ENCODE measurements around the gene DNAJC5. TPM values are rescaled to one million over a fixed set of nuclear protein-coding genes. Genes with fewer than 3 reads are reported as not detected.
A peak's percentile ranks its signal among the peaks of the same experiment; 100 is the strongest.

The DNAJC5 gene
- total RNA-seq, 2 experiments from 2014 or later = 19.4 to 19.5 TPM

DNA sequence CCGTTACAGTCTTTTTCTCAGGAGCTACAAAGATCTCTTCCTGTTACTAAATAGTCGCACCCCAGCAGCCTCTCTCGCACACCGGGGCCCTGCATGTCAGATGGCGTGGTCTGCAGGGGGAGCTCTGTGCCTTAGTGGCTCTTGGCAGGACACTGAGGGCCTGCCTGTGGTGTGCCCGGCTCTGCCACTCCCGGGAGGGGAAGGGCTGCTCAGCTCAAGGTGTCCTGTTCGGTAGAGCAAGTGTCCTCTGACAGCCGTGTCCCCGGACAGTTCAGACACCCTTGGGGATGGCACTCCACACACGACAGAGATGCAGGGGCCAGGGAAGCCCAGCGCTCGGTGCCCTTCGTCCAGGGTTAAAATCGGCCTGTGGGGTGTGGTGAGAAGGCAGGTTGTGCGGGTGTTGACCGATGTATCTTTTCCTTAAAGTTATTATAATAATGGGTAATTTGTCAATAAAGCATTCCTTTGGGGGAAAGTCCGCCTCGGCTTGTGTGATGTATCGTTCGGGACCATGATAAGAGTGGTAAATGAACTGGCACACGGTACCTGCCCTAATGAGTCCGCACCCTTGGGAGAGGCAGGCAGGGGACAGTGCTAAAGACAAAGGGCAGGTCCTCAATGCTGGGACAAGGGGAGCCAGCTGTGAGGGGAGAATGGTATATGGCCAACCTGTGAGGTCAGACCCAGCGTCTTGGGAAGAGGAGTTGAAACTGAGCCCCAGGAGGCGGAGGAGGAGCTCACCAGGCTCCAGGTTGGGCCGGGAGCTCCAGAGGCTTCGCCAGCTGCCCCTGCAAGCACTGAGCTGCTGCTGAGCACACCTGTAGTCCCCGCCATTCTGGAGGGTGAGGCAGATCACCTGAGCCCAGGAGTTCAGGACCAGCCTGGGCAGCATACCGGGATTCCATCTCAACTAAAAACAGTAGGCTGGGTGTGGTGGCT, 3.6 kb upstream of the DNAJC5 start:
- CTCF ChIA-PET = interaction anchor here (0.6 kb wide), 1 partner anchor 15 kb away, joined by 3 read pairs; no protein-coding TSS in a partner anchor
- no peaks in the 10 kb centered on the region for H3K27me3 Mint-ChIP-seq (ENCODE audit: low read depth)
- no peak for DNase-seq
- intact Hi-C loops (cut with micrococcal nuclease) = no loop called here
- H3K27ac Mint-ChIP-seq = no peak overlapping the region
- peaks cover 10% of the 10 kb centered on the region for H3K36me3 Mint-ChIP-seq (ENCODE audit: low read depth)
- H3K4me1 Mint-ChIP-seq (ENCODE audit: low read depth) = peaks cover 14% of the 10 kb centered on the region
- H3K9me3 Mint-ChIP-seq = no peaks in the 10 kb centered on the region
- no peak overlapping the region for H3K4me3 Mint-ChIP-seq

DNA sequence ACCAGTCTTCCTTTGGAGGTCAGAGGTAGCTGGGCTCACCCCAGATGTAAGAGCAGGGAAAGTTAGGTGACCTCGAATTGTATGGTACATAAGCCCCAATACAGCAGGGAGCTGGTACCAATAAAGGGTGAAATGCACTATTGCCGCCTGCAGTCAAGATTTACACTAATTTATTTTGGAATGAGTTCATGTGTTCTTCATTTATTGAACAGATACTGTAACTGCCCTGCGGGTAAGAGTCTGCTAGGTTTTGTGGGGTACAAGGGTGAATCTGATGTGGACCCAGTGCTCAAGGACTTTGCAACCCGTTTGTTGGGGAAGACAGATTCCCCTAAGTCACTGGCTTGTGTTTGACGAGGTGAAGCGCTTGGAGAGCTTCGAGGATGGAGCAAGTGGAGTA, 2.5 kb upstream of the DNAJC5 start:
- Mint-ChIP-seq H3K4me3 (no peak overlapping the region), H3K9me3 (no peaks in the 10 kb centered on the region), H3K27me3 (ENCODE audit: low read depth) (no peaks in the 10 kb centered on the region), H3K27ac (no peak overlapping the region), H3K4me1 (ENCODE audit: low read depth) (peaks cover 21% of the 10 kb centered on the region), H3K36me3 (ENCODE audit: low read depth) (peaks cover 14% of the 10 kb centered on the region)
- DNase-seq = no peak
- intact Hi-C loops (cut with micrococcal nuclease) = no loop called here
- CTCF ChIA-PET = no interaction called here

GRCh38 chr20:63893999-63894357, 948 bp upstream of the DNAJC5 start:
- DNase-seq = no peak
- Mint-ChIP-seq H3K9me3 (no peaks in the 10 kb centered on the region), H3K27ac (peak overlapping the region; percentile 28), H3K27me3 (ENCODE audit: low read depth) (no peaks in the 10 kb centered on the region), H3K36me3 (ENCODE audit: low read depth) (peaks cover 14% of the 10 kb centered on the region), H3K4me3 (peak overlapping the region; percentile 51), H3K4me1 (ENCODE audit: low read depth) (peaks cover 37% of the 10 kb centered on the region)
- intact Hi-C loops (cut with micrococcal nuclease) = loop anchor here (1.0 to 2.0 kb wide), 3 partner anchors 21 to 63 kb away; partner anchors contain the start of genes TPD52L2 and UCKL1
- CTCF ChIA-PET = interaction anchor here (0.9 kb wide), 1 partner anchor 356 kb away, joined by 3 read pairs; no protein-coding TSS in a partner anchor

DNA sequence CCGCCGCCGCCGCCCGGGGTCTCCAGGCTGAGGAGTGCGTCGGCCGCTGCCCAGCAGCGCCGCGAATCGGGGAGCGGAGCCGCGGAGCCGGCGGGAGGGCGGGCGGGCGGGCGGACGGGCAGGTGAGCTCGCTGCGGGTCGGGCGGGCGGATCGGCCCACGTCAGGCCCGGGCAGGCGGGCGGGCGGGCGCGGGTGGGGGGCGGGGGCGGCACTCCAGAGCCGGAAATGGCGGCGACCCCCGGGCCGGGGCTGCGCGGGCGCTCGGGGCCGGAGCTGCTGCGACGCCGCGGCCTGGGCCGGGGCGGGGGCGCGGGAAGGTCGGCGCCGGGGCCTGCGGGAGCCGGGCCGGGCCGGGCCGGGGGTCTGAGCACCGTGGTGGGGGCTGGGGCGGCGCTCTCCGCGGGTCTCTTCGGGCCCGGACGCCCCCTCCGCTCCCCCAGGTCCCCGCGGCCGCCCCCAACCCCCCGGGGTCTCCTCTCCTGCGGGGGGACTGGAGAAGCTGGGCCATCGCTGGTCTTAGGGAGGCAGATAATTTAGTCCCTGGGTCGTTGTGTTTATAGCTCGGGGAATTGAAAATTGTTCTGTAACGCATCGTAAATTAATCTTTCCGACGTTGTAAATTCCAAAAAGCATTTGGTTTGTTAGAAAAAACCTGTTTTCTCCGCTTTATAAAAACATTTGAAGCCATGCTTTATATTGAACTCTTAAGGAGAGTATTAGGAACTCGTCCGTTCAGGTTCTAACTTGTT, 451 bp downstream of the DNAJC5 start:
- peaks cover 41% of the 10 kb centered on the region for H3K4me1 Mint-ChIP-seq (ENCODE audit: low read depth)
- CTCF ChIA-PET = interaction anchor here (0.9 to 1.6 kb wide), 5 partner anchors 20 to 85 kb away, joined by 3 to 8 read pairs (median 4); partner anchors contain the start of gene TPD52L2
- H3K9me3 Mint-ChIP-seq = no peaks in the 10 kb centered on the region
- no peaks in the 10 kb centered on the region for H3K27me3 Mint-ChIP-seq (ENCODE audit: low read depth)
- H3K27ac Mint-ChIP-seq = peak overlapping the region; percentile 93
- DNase-seq = no peak
- peak overlapping the region; percentile 95 for H3K4me3 Mint-ChIP-seq
- intact Hi-C loops (cut with micrococcal nuclease) = loop anchor here (2.0 to 5.0 kb wide), 3 partner anchors 23 to 258 kb away; partner anchors contain the start of gene UCKL1
- peaks cover 9% of the 10 kb centered on the region for H3K36me3 Mint-ChIP-seq (ENCODE audit: low read depth)

DNA sequence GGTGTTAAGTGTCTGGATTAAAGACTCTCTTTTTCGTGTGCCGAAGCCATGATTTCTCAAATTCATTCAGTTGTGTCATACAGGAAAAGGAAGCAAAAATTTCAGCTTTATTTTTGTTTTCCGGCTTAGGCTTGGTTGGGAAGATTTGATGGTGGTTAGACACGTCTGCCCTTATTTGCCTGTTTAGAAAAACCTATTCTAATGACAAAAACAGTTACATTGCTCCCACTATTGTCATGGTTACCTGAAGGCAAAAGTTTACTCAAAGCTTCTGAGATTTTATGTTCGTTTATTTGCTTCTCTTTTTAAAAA, 982 bp downstream of the DNAJC5 start:
- H3K27me3 Mint-ChIP-seq (ENCODE audit: low read depth) = no peaks in the 10 kb centered on the region

GRCh38 chr20:63896264-63897105, 1.6 kb downstream of the DNAJC5 start:
- peaks cover 51% of the 10 kb centered on the region for H3K4me1 Mint-ChIP-seq (ENCODE audit: low read depth)
- no peaks in the 10 kb centered on the region for H3K27me3 Mint-ChIP-seq (ENCODE audit: low read depth)
- H3K4me3 Mint-ChIP-seq = peak overlapping the region; percentile 95
- CTCF ChIA-PET = interaction anchor here (1.0 to 1.7 kb wide), 5 partner anchors 31 to 84 kb away, joined by 3 to 8 read pairs (median 4); partner anchors contain the start of gene TPD52L2
- peak overlapping the region; percentile 93 for H3K27ac Mint-ChIP-seq
- peaks cover 11% of the 10 kb centered on the region for H3K36me3 Mint-ChIP-seq (ENCODE audit: low read depth)
- H3K9me3 Mint-ChIP-seq = no peaks in the 10 kb centered on the region
- intact Hi-C loops (cut with micrococcal nuclease) = loop anchor here (1.0 to 5.0 kb wide), 2 partner anchors 84 to 259 kb away; no protein-coding TSS in a partner anchor
- DNase-seq = peak; percentile 57

More for the DNA sequence above, 982 bp downstream of the DNAJC5 start:
- intact Hi-C loops (cut with micrococcal nuclease) = loop anchor here (1.0 to 5.0 kb wide), 4 partner anchors 23 to 259 kb away; partner anchors contain the start of gene UCKL1
- H3K27ac Mint-ChIP-seq = peak overlapping the region; percentile 93
- no peaks in the 10 kb centered on the region for H3K9me3 Mint-ChIP-seq
- H3K36me3 Mint-ChIP-seq (ENCODE audit: low read depth) = peaks cover 9% of the 10 kb centered on the region
- H3K4me1 Mint-ChIP-seq (ENCODE audit: low read depth) = peaks cover 45% of the 10 kb centered on the region
- peak overlapping the region; percentile 95 for H3K4me3 Mint-ChIP-seq
- CTCF ChIA-PET = interaction anchor here (0.9 to 1.6 kb wide), 5 partner anchors 19 to 84 kb away, joined by 3 to 8 read pairs (median 4); partner anchors contain the start of gene TPD52L2
- no peak for DNase-seq

DNA sequence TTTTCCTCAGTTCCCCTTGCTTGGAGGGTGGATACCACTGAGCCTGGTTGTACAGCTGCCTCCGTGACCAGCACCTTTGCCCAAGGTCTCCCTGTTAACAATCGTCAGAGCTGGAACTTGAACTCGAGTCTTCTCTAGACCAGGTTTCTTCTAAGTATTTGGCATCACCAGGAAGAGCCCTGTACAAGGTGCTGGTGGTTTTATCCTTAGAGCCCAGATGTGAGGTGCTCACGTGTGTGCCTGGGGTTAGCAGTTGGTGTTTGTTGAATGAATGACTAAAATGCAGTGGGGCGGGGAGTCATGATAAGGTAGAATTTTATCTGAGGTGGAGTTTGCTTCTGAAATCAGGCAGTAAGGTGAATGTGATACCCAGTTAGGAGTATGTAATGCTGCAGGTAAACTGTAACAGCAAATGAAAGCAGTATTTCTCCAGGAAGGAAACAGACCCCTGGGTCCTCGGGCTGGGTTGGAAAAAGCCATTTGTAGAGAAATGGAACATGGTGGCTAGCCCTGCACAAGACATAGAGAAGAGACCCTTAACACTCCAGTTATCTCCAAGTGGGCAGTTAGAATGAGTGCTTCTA, 3.1 kb downstream of the DNAJC5 start:
- Mint-ChIP-seq H3K27me3 (ENCODE audit: low read depth) (no peaks in the 10 kb centered on the region), H3K4me3 (no peak overlapping the region), H3K36me3 (ENCODE audit: low read depth) (peaks cover 13% of the 10 kb centered on the region), H3K4me1 (ENCODE audit: low read depth) (peaks cover 61% of the 10 kb centered on the region), H3K27ac (peak overlapping the region; percentile 14), H3K9me3 (no peaks in the 10 kb centered on the region)
- intact Hi-C loops (cut with micrococcal nuclease) = loop anchor here (5.0 kb wide), 1 partner anchor 261 kb away; no protein-coding TSS in a partner anchor
- DNase-seq = no peak
- CTCF ChIA-PET = interaction anchor here (0.5 to 1.7 kb wide), 2 partner anchors 17 to 76 kb away, joined by 4 to 5 read pairs; no protein-coding TSS in a partner anchor

- Mint-ChIP-seq H3K27me3 (ENCODE audit: low read depth) (no peaks in the 10 kb centered on the region), H3K9me3 (no peaks in the 10 kb centered on the region), H3K36me3 (ENCODE audit: low read depth) (peaks cover 13% of the 10 kb centered on the region), H3K27ac (peak overlapping the region; percentile 47), H3K4me1 (ENCODE audit: low read depth) (peaks cover 66% of the 10 kb centered on the region), H3K4me3 (no peak overlapping the region)
- peak; percentile 61 for DNase-seq
- intact Hi-C loops (cut with micrococcal nuclease) = loop anchor here (5.0 kb wide), 1 partner anchor 262 kb away; no protein-coding TSS in a partner anchor
- CTCF ChIA-PET = no interaction called here
Measured at GRCh38 chr20:63898882-63899558, 4.1 kb downstream of the DNAJC5 start.

- intact Hi-C loops (cut with micrococcal nuclease) = no loop called here
- Mint-ChIP-seq H3K36me3 (ENCODE audit: low read depth) (peaks cover 13% of the 10 kb centered on the region), H3K4me1 (ENCODE audit: low read depth) (peaks cover 72% of the 10 kb centered on the region), H3K4me3 (no peak overlapping the region), H3K27me3 (ENCODE audit: low read depth) (no peaks in the 10 kb centered on the region), H3K27ac (peak overlapping the region; percentile 24), H3K9me3 (no peaks in the 10 kb centered on the region)
- no peak for DNase-seq
- CTCF ChIA-PET = no interaction called here
Measured at GRCh38 chr20:63900413-63900812, 5.5 kb downstream of the DNAJC5 start.

DNA sequence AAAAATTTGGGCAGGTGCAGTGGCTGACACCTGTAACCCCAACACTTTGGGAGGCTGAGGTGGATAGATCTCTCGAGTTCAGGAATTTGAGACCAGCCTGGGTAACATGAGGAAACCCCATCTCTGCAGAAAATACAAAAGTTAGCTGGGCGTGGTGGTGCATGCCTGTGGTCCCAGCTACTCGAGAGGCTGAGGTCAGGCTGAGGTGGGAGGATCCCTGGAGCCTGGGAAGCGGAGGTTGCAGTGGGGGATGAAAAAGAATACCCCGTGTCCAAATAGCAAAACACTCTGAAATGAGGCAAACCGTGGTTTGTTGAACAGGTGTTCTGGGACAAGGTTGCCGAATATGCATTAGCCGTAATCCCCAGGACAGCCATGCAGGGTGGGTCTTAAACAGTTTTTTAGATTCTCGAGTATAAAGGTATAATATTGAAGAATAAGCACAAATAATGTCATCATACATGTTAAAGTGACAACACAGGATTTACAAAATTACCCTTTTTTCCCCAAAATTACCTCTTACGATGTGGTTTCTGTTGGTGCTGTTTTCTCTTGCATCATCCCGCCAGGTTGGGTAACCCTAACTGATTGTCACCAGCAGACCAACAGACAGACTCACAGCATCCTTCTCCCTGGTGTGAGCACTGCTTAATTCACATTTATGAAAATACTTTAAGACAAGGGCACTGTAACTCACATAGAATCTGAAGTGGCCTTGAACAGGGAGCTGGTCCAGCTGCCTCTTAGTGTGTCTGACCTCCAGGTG, 9.1 kb downstream of the DNAJC5 start:
- DNase-seq = no peak
- Mint-ChIP-seq H3K36me3 (ENCODE audit: low read depth) (peaks cover 4% of the 10 kb centered on the region), H3K27ac (peak overlapping the region; percentile 48), H3K9me3 (no peaks in the 10 kb centered on the region), H3K4me3 (no peak overlapping the region), H3K4me1 (ENCODE audit: low read depth) (peaks cover 52% of the 10 kb centered on the region), H3K27me3 (ENCODE audit: low read depth) (no peaks in the 10 kb centered on the region)
- intact Hi-C loops (cut with micrococcal nuclease) = loop anchor here (2.0 kb wide), 1 partner anchor 75 kb away; the partner anchor contains the start of gene SAMD10
- CTCF ChIA-PET = no interaction called here
